ENCODE measurements around the gene NUMBL. TPM values are rescaled to one million over a fixed set of nuclear protein-coding genes. Genes with fewer than 3 reads are reported as not detected.
A peak's percentile ranks its signal among the peaks of the same experiment; 100 is the strongest.

Gene NUMBL
- total and polyA plus RNA-seq, 9 of the 15 experiments (the other 6 are each of a cell fraction or from before 2014, with no cell fraction given): 0.39 to 38.6 (median 6.6) TPM

- TF ChIP-seq MXI1 (IDR thresholded peaks at IDR 0.05; ENCODE audit: low read depth, low read length) (no peak), SAFB2 (IDR thresholded peaks at IDR 0.05; ENCODE audit: borderline replicate concordance, low read depth, low read length, severe bottlenecking) (no peak), ZZZ3 (IDR thresholded peaks at IDR 0.05) (no peak), EP400 (IDR thresholded peaks at IDR 0.05) (peak; percentile 92), MTF1 (CRISPR knock-in tag; IDR thresholded peaks at IDR 0.05; ENCODE audit: borderline replicate concordance) (0 out of 2 replicates have a peak, but pooled peaks have one; percentile 30), ZNF584 (CRISPR knock-in tag; IDR thresholded peaks at IDR 0.05; ENCODE audit: low read depth) (peak; percentile 89), PHF8 (IDR thresholded peaks at IDR 0.05; ENCODE audit: borderline replicate concordance, low read length) (peak; percentile 58; the same call in 1 of the 2 replicates), NELFE (IDR thresholded peaks at IDR 0.05; ENCODE audit: insufficient read depth, insufficient read length) (no peak), C11orf30 (IDR thresholded peaks at IDR 0.05; ENCODE audit: low read depth) (peak; percentile 98), NFXL1 (CRISPR knock-in tag; IDR thresholded peaks at IDR 0.05) (no peak), ARID3A (IDR thresholded peaks at IDR 0.05; ENCODE audit: borderline replicate concordance, low read depth, low read length) (no peak), BACH1 (tag; IDR thresholded peaks at IDR 0.05) (peak; percentile 88; the same call in 1 of the 2 replicates), ZKSCAN3 (CRISPR knock-in tag; IDR thresholded peaks at IDR 0.05) (no peak), ZNF592 (IDR thresholded peaks at IDR 0.05) (peak; percentile 99), LCOR (CRISPR knock-in tag; IDR thresholded peaks at IDR 0.05) (no peak), ZNF449 (CRISPR knock-in tag; IDR thresholded peaks at IDR 0.05) (0 out of 2 replicates have a peak, but pooled peaks have one; percentile 31), SNAPC5 (CRISPR knock-in tag; IDR thresholded peaks at IDR 0.05) (no peak), YBX1 (IDR thresholded peaks at IDR 0.05) (no peak), ZKSCAN8 (CRISPR knock-in tag; IDR thresholded peaks at IDR 0.05) (no peak), ELF2 (CRISPR knock-in tag; IDR thresholded peaks at IDR 0.05) (0 out of 2 replicates have a peak, but pooled peaks have one; percentile 36), ZNF57 (CRISPR knock-in tag; IDR thresholded peaks at IDR 0.05) (no peak)
Observed at GRCh38 chr19:40690693-40691420, 406 bp upstream of the NUMBL start (continued).

Measured in K562 (cell line).